ENCODE results near the gene SLC16A5. TPM values are rescaled to one million over a fixed set of nuclear protein-coding genes. Genes with fewer than 3 reads are reported as not detected.
A peak's percentile ranks its signal among the peaks of the same experiment; 100 is the strongest.

Gene SLC16A5
- total RNA-seq, 4 donors from 2014 or later = 65.9 to 94.6 (median 79.5) TPM

DNA sequence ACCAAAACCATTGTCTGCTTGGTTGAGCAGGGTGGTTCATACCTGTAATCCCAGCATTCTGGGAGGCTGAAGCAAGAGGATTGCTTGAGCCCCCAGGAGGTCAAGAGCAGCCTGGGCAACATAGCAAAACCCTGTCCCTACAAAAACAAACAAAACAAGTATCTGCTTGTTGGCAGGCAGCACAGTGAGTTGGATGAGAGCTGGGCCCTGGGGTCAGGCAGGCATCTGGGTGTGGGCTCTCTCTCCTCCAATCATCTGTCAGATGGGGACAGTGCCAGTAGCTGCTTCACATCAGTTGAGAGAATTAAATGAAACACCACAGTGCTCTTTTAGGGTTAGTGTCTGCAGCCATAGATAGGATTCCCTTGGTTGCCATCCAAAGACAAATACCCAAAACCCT lies 27.8 kb downstream of the SLC16A5 start:
- in situ Hi-C loops (cut with MboI; ENCODE audit: low pct_ligation_motif_present in 1 of 4, low pct_unique_long_range_greater_than_20kb in 1 of 4, low sequenced_read_pairs in 3 of 4) = loop anchor here (10.0 kb wide), 2 partner anchors 59 to 89 kb away; partner anchors contain the start of gene NUP85 (in 1 of the 4)
- no peaks in the 10 kb centered on the region for H3K9me3 ChIP-seq
- intact Hi-C loops (cut with DNase I; ENCODE audit: low total_unique reads) = loop anchor here (10.0 kb wide), 1 partner anchor 289 kb away; the partner anchor contains the start of gene GRB2
- no peak overlapping the region for H3K27ac ChIP-seq
- no peak overlapping the region for H3K4me3 ChIP-seq
- H3K27me3 ChIP-seq = no peaks in the 10 kb centered on the region
- TF ChIP-seq POLR2A (IDR thresholded peaks at IDR 0.05) (no peak), POLR2AphosphoS5 (IDR thresholded peaks at IDR 0.05) (no peak), EP300 (IDR thresholded peaks at IDR 0.05; ENCODE audit: low read depth) (no peak)
- TF ChIP-seq, protein P1, sequence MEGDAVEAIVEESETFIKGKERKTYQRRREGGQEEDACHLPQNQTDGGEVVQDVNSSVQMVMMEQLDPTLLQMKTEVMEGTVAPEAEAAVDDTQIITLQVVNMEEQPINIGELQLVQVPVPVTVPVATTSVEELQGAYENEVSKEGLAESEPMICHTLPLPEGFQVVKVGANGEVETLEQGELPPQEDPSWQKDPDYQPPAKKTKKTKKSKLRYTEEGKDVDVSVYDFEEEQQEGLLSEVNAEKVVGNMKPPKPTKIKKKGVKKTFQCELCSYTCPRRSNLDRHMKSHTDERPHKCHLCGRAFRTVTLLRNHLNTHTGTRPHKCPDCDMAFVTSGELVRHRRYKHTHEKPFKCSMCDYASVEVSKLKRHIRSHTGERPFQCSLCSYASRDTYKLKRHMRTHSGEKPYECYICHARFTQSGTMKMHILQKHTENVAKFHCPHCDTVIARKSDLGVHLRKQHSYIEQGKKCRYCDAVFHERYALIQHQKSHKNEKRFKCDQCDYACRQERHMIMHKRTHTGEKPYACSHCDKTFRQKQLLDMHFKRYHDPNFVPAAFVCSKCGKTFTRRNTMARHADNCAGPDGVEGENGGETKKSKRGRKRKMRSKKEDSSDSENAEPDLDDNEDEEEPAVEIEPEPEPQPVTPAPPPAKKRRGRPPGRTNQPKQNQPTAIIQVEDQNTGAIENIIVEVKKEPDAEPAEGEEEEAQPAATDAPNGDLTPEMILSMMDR (IDR thresholded peaks at IDR 0.05) = no peak
- H3K4me1 ChIP-seq = peaks cover 11 to 69% (median 35%) of the 10 kb centered on the region in 4 donors
- DNase-seq = no peak
- H3K36me3 ChIP-seq = no peaks in the 10 kb centered on the region

GRCh38 chr17:75116737-75117136 lies 29.0 kb downstream of the SLC16A5 start:
- no peaks in the 10 kb centered on the region for H3K36me3 ChIP-seq
- WGBS, 2 donors (ENCODE audit: low coverage in 1 of 2) = 78% methylated on average over 9 of the region's 9 CpGs; no CpG with 5 or more reads in 1 of the 2 donors
- no peaks in the 10 kb centered on the region for H3K27me3 ChIP-seq
- H3K9me3 ChIP-seq = no peaks in the 10 kb centered on the region
- DNase-seq = no peak
- in situ Hi-C loops (cut with MboI; ENCODE audit: low pct_ligation_motif_present in 1 of 4, low pct_unique_long_range_greater_than_20kb in 1 of 4, low sequenced_read_pairs in 3 of 4) = loop anchor here (10.0 kb wide), 2 partner anchors 58 to 88 kb away; partner anchors contain the start of gene NUP85 (in 1 of the 4)
- H3K4me1 ChIP-seq = peaks cover 11 to 58% (median 31%) of the 10 kb centered on the region in 4 donors
- H3K27ac ChIP-seq = peak overlapping the region in 2 of 4 donors; percentile 7 to 88
- intact Hi-C loops (cut with DNase I; ENCODE audit: low total_unique reads) = loop anchor here (10.0 kb wide), 1 partner anchor 288 kb away; the partner anchor contains the start of gene GRB2
- no peak for TF ChIP-seq POLR2AphosphoS5 (IDR thresholded peaks at IDR 0.05)
- TF ChIP-seq, protein P1 (IDR thresholded peaks at IDR 0.05) = no peak
- no peak for TF ChIP-seq POLR2A (IDR thresholded peaks at IDR 0.05)
- TF ChIP-seq EP300 (IDR thresholded peaks at IDR 0.05; ENCODE audit: low read depth) = no peak
- H3K4me3 ChIP-seq = no peak overlapping the region

GRCh38 chr17:75118307-75118706 lies 30.6 kb downstream of the SLC16A5 start:
- Histone ChIP-seq H3K9me3 (no peaks in the 10 kb centered on the region), H3K36me3 (no peaks in the 10 kb centered on the region), H3K27ac (peak overlapping the region; percentile 85 to 89 (median 86)), H3K27me3 (no peaks in the 10 kb centered on the region), H3K4me1 (peaks cover 11 to 70% (median 31%) of the 10 kb centered on the region in 4 donors), H3K4me3 (no peak overlapping the region)
- in situ Hi-C loops (cut with MboI; ENCODE audit: low pct_ligation_motif_present in 1 of 4, low pct_unique_long_range_greater_than_20kb in 1 of 4, low sequenced_read_pairs in 3 of 4) (loop anchor here (10.0 kb wide), 2 partner anchors 56 to 86 kb away; partner anchors contain the start of gene NUP85 (in 1 of the 4)), intact Hi-C loops (cut with DNase I; ENCODE audit: low total_unique reads) (loop anchor here (10.0 kb wide), 1 partner anchor 286 kb away; the partner anchor contains the start of gene GRB2)
- no peak for DNase-seq
- WGBS, 2 donors (ENCODE audit: low coverage in 1 of 2) = 93% methylated on average over 14 of the region's 14 CpGs; no CpG with 5 or more reads in 1 of the 2 donors
- TF ChIP-seq EP300 (IDR thresholded peaks at IDR 0.05; ENCODE audit: low read depth) = no peak

GRCh38 chr17:75124041-75124818 lies 36.5 kb downstream of the SLC16A5 start:
- DNase-seq = peak; percentile 95
- H3K27ac ChIP-seq = peak overlapping the region; percentile 82 to 89 (median 84)
- no peaks in the 10 kb centered on the region for H3K9me3 ChIP-seq
- no peaks in the 10 kb centered on the region for H3K27me3 ChIP-seq
- peaks cover 13 to 77% (median 39%) of the 10 kb centered on the region in 4 donors for H3K4me1 ChIP-seq
- peak; percentile 79 for TF ChIP-seq POLR2A (IDR thresholded peaks at IDR 0.05)
- peak; percentile 75 for TF ChIP-seq EP300 (IDR thresholded peaks at IDR 0.05; ENCODE audit: low read depth)
- TF ChIP-seq, protein P1 (IDR thresholded peaks at IDR 0.05) = no peak
- peak; percentile 60 to 93 (median 82) for TF ChIP-seq POLR2AphosphoS5 (IDR thresholded peaks at IDR 0.05)
- H3K4me3 ChIP-seq = no peak overlapping the region
- intact Hi-C loops (cut with DNase I; ENCODE audit: low total_unique reads) (no loop called here), in situ Hi-C loops (cut with MboI; ENCODE audit: low pct_ligation_motif_present in 1 of 4, low pct_unique_long_range_greater_than_20kb in 1 of 4, low sequenced_read_pairs in 3 of 4) (no loop called here)
- WGBS, 2 donors (ENCODE audit: low coverage in 1 of 2) = 52% methylated on average over 19 of the region's 19 CpGs; no CpG with 5 or more reads in 1 of the 2 donors
- H3K36me3 ChIP-seq = no peaks in the 10 kb centered on the region
